ENCODE measurements around the gene CHCHD6.

GRCh38 chr3:126914226-126914625, 210.2 kb downstream of the CHCHD6 start:
- TF ChIP-seq CTCF (IDR thresholded peaks at IDR 0.05) (no peak), ZFX (IDR thresholded peaks at IDR 0.05; ENCODE audit: borderline replicate concordance) (no peak)
